Erythroblast (primary cell): ENCODE measurements around the gene ZNF579.

Experiments
- DNase-seq, 2 experiments: peaks; one replicate each; lab custom pipeline; 2025; lab: John Stamatoyannopoulos, UW
- GATA1 ChIP-seq: IDR thresholded peaks from 2 replicates; pipeline ENCODE4 v1.6.1; 2011; ENCODE audit warnings: low read depth, mild to moderate bottlenecking, control low read depth, low read length, moderate library complexity
- POLR2A ChIP-seq: IDR thresholded peaks from 2 replicates; pipeline ENCODE4 v1.6.1; 2011; ENCODE audit warnings: mild to moderate bottlenecking, low read length

The ZNF579 gene

GRCh38 chr19:55617426-55617825 is 36.8 kb upstream of the ZNF579 start:
- DNase-seq: no peak
- TF ChIP-seq GATA1 (no peak), POLR2A (no peak)

- no peak for DNase-seq
- TF ChIP-seq POLR2A (no peak), GATA1 (no peak)
These were observed 35.8 kb upstream of the ZNF579 start for GRCh38 chr19:55616395-55616875.

DNA sequence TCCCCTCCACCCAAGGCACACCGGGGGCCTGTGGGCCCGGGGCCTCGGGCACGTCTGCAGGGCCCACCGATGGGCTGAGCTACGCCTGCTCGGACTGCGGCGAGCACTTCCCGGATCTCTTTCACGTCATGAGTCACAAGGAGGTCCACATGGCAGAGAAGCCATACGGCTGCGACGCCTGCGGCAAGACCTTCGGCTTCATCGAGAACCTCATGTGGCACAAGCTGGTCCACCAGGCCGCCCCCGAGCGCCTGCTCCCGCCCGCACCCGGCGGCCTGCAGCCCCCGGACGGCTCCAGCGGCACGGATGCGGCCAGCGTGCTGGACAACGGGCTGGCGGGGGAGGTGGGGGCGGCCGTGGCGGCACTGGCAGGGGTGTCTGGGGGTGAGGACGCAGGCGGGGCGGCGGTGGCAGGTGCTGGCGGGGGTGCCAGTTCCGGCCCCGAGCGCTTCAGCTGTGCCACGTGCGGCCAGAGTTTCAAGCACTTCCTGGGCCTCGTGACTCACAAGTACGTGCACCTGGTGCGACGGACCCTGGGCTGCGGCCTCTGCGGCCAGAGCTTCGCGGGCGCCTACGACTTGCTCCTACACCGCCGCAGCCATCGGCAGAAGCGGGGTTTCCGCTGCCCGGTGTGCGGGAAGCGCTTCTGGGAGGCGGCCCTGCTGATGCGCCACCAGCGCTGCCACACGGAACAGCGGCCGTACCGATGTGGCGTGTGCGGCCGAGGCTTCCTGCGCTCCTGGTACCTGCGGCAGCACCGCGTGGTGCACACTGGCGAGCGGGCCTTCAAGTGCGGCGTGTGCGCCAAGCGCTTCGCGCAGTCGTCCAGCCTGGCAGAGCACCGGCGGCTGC is 35.1 kb upstream of the ZNF579 start:
- no peak for TF ChIP-seq GATA1
- TF ChIP-seq POLR2A: no peak
- DNase-seq: no peak

DNA sequence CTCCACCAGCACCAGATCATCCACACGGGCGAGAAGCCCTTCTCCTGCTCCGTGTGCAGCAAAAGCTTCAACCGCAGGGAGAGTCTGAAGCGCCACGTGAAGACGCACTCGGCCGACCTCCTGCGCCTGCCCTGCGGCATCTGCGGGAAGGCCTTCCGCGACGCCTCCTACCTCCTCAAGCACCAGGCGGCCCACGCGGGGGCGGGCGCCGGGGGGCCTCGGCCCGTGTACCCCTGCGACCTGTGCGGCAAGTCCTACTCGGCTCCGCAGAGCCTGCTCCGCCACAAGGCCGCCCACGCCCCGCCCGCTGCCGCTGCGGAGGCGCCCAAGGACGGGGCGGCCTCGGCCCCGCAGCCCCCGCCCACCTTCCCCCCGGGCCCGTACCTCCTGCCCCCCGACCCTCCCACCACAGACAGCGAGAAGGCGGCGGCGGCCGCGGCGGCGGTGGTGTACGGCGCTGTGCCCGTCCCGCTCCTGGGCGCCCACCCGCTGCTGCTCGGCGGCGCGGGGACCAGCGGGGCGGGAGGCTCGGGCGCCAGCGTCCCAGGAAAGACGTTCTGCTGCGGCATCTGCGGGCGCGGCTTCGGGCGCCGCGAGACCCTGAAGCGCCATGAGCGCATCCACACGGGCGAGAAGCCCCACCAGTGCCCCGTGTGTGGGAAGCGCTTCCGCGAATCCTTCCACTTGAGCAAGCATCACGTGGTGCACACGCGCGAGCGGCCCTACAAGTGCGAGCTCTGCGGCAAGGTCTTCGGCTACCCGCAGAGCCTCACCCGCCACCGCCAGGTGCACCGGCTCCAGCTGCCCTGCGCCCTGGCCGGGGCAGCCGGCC is 34.3 kb upstream of the ZNF579 start:
- TF ChIP-seq POLR2A: no peak
- TF ChIP-seq GATA1: no peak
- no peak for DNase-seq

DNA sequence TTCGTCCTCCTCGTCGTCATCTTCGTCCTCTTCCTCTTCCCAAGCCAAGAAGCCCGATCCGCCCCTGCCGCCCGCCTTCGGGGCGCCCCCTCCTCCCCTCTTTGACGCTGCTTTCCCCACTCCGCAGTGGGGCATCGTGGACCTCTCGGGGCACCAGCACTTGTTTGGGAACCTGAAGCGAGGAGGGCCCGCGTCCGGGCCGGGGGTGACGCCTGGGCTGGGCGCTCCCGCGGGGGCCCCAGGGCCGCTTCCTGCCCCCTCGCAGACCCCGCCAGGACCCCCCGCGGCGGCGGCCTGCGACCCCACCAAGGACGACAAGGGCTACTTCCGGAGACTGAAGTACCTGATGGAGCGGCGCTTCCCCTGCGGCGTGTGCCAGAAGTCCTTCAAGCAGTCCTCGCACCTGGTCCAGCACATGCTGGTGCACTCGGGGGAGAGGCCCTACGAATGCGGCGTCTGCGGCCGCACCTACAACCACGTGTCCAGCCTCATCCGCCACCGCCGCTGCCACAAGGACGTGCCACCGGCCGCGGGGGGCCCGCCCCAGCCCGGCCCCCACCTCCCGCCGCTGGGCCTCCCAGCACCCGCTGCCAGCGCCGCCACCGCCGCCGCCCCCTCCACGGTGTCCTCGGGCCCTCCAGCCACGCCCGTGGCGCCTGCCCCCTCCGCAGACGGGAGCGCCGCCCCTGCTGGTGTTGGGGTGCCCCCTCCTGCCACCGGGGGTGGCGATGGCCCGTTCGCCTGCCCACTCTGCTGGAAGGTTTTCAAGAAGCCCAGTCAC is 33.5 kb upstream of the ZNF579 start:
- DNase-seq: no peak
- no peak for TF ChIP-seq GATA1
- no peak for TF ChIP-seq POLR2A

DNA sequence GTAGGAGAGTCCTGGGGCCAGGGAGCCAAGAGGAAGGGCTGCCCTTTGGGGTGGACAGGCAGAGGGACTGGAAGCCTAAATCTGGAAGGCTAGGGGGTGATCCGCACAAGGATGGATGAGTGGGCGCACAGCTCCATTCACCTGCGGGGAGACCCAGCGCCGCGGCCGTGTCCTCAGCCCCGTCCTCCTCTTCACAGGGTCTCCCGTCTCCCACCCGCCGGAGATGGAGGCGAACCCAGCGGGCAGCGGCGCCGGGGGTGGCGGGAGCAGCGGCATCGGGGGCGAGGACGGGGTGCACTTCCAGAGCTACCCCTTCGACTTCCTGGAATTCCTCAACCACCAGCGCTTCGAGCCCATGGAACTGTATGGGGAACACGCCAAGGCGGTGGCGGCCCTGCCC is 32.7 kb upstream of the ZNF579 start:
- no peak for DNase-seq
- no peak for TF ChIP-seq GATA1
- no peak for TF ChIP-seq POLR2A

GRCh38 chr19:55611983-55612645 is 31.5 kb upstream of the ZNF579 start:
- no peak for DNase-seq
- TF ChIP-seq POLR2A (no peak), GATA1 (no peak)

GRCh38 chr19:55611300-55611982 is 30.8 kb upstream of the ZNF579 start:
- DNase-seq: no peak
- TF ChIP-seq POLR2A: no peak
- no peak for TF ChIP-seq GATA1

DNA sequence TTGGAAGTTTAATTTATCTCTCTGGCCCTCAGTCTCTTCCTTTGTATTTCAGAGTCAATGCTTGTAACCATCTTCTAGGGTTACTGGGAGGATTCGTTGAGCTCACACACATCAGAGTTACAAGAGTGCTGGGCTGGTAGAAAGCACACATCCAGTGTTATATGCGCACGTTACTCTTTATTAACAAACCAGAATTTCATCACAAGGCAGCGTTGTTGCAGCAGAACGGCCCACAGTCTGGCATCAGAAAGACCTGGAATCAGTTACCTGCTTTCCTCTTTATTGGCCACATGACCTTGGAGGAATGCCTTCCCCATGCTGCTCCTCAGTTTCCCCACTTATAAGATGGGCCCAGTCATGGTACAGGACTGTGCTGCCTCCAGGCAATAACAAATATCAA is 28.7 kb upstream of the ZNF579 start:
- no peak for DNase-seq
- TF ChIP-seq POLR2A (no peak), GATA1 (no peak)

- no peak for TF ChIP-seq POLR2A
- TF ChIP-seq GATA1: no peak
- DNase-seq: no peak
These were observed 26.2 kb upstream of the ZNF579 start for GRCh38 chr19:55606817-55607216.

- no peak for DNase-seq
- TF ChIP-seq POLR2A (no peak), GATA1 (no peak)
These were observed 25.8 kb upstream of the ZNF579 start for GRCh38 chr19:55606471-55606787.

DNA sequence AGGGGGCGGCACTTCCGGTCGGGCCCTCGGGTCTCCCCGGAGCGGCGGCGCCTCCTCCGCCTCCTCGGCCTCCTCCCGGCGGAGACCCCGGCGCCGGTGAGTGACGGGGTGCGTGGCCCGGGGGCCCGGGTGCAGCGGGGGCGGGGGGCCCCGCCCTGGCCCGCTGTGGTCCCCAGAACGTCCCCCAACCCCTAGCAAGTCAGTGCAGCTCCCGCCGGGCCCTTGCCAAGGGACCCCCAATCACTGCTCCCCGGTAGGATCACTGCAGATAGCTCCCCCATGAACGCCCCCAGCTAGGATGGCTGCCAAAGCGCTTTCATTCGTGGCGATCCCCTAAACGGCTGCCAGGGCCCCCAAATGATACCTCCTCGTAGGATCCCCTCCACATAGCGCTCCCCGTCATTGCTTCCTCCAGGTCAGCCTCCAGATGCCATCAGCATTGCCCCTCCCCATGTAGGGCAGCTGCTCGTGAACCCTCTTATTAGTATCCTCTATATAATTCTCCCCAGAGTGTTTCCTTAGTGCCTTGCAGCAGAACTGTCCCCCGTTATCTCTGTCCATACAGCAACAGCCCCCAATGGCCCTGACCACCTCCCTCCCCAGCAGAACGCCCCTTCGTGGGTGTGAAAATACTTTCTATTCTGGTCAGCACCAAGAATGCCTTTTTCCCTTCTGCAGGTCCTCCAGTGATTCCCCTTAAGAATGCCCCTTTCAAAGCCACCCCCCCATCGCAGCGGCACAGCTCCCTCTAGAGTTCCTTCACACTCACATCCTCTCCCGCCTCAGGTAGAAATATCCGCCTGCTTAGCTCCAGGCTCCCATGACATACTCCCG is 25.2 kb upstream of the ZNF579 start, which contains the start of gene ZNF865:
TSS of gene ZNF865 (plus strand) at position 11 of the 834 bp plus-strand sequence. CDS start 7,972 bp downstream, outside the sequence.
- TF ChIP-seq POLR2A (peak; percentile 20), GATA1 (no peak)

More for the DNA sequence above, 25.2 kb upstream of the ZNF579 start, which contains the start of gene ZNF865:
- DNase-seq: peak; percentile 80 to 85
